ENCODE data around the gene HIP1. TPM values are rescaled to one million over a fixed set of nuclear protein-coding genes. Genes with fewer than 3 reads are reported as not detected.

The HIP1 gene
- total and polyA plus RNA-seq, 2 of the 13 experiments (the other 11 are each of a cell fraction or from before 2014, with no cell fraction given), result 4.5 to 6.2 TPM

DNA sequence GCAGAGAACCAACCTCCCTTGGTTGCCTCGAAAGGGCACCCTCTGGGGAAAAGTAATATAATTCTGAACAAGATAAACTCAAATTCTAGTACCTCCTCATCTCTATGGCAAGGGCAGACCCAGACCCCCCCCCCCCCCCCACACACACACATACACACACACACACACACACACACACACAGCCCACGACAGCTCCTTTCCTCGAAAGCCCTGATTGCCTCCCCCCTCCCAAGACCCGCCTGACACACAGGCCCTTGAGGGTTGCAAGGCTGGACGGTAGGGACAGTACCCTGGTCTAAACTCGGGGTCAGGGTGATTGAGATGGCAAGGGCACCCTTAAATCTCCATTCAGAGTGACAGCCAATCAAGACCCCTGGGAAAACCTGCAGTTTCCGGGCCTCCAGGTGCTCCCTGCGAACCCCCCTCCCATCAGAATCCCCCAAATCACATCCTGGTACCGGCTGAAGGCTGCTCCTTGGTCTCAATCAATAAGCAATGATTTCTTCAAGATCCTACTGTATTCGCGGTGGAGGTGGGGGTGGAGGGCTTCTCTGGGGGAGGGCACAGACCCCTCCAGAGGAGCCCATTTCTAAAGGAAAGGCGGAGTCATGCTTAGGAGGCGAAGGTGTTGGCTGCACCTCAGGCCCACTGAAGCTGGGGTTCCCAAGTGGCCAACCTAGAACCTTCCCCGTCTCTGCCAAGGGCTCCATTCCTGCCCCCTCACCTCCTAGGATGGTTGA is 100.7 kb downstream of the HIP1 start:
- in situ Hi-C loops (cut with HindIII; ENCODE audit: extremely low pct_ligation_motif_present, low pct_unique_long_range_greater_than_20kb) (no loop called here), intact Hi-C loops (cut with micrococcal nuclease; ENCODE audit: unreplicated experiment) (no loop called here)
- peaks cover 15% of the 10 kb centered on the region for H3K4me1 ChIP-seq (ENCODE audit: insufficient read depth, low read length)
- H3K79me2 ChIP-seq (ENCODE audit: insufficient read depth, low read length), result no peaks in the 10 kb centered on the region
- peaks cover 5% of the 10 kb centered on the region for H3K9me3 ChIP-seq (ENCODE audit: low read length)
- BruUV-seq (replicated peaks), result no TSS peak
- CTCF ChIA-PET (ENCODE audit: low intra/inter-chr PET ratio, low total read pairs), result no interaction called here
- no peaks in the 10 kb centered on the region for H3K36me3 ChIP-seq (replicated peaks in 1 of 2; ENCODE audit: control insufficient read depth in 1 of 2, insufficient read depth in 2 of 2, low read length in 2 of 2)
- 64% methylated on average over 10 of the region's 14 CpGs for WGBS (ENCODE audit: low lambda C conversion rate)
- peak overlapping the region; percentile 76 for H3K4me2 ChIP-seq (ENCODE audit: low read depth, low read length)
- no peak overlapping the region for H3K27ac ChIP-seq (ENCODE audit: extremely low read length, insufficient read depth, low read length)
- no peak overlapping the region for H2AFZ ChIP-seq (ENCODE audit: low read length)
- POLR2A ChIA-PET, result no interaction called here
- DNase-seq (ENCODE audit: low spot score), result no peak
- no peaks in the 10 kb centered on the region for H4K20me1 ChIP-seq (ENCODE audit: insufficient read depth, low read length)
- FAIRE-seq, result no peak
- TF ChIP-seq AGO2 (optimal IDR thresholded peaks at IDR 0.05; ENCODE audit: low read depth, low read length) (no peak), ZNF883 (CRISPR knock-in tag; IDR thresholded peaks at IDR 0.05; ENCODE audit: not compliant biosample characterization) (no peak), SNRNP70 (IDR thresholded peaks at IDR 0.05; ENCODE audit: low read depth, low read length) (no peak), POLR2G (IDR thresholded peaks at IDR 0.05; ENCODE audit: low read depth, low read length) (no peak), SALL1 (CRISPR knock-in tag; IDR thresholded peaks at IDR 0.05) (no peak), ZNF251 (CRISPR knock-in tag; IDR thresholded peaks at IDR 0.05) (no peak), ZNF577 (CRISPR knock-in tag; IDR thresholded peaks at IDR 0.05; ENCODE audit: borderline replicate concordance, low read depth) (no peak), ZMYM2 (CRISPR knock-in tag; IDR thresholded peaks at IDR 0.05) (no peak), ZNF598 (CRISPR knock-in tag; IDR thresholded peaks at IDR 0.05; ENCODE audit: borderline replicate concordance) (no peak), KAT7 (CRISPR knock-in tag; IDR thresholded peaks at IDR 0.05; ENCODE audit: borderline replicate concordance) (no peak), SCMH1 (CRISPR knock-in tag; IDR thresholded peaks at IDR 0.05; ENCODE audit: borderline replicate concordance) (no peak)
- TF ChIP-seq, protein P1, sequence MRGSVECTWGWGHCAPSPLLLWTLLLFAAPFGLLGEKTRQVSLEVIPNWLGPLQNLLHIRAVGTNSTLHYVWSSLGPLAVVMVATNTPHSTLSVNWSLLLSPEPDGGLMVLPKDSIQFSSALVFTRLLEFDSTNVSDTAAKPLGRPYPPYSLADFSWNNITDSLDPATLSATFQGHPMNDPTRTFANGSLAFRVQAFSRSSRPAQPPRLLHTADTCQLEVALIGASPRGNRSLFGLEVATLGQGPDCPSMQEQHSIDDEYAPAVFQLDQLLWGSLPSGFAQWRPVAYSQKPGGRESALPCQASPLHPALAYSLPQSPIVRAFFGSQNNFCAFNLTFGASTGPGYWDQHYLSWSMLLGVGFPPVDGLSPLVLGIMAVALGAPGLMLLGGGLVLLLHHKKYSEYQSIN (CRISPR knock-in tag; IDR thresholded peaks at IDR 0.05; ENCODE audit: borderline replicate concordance), result no peak
- TF ChIP-seq, protein P2, sequence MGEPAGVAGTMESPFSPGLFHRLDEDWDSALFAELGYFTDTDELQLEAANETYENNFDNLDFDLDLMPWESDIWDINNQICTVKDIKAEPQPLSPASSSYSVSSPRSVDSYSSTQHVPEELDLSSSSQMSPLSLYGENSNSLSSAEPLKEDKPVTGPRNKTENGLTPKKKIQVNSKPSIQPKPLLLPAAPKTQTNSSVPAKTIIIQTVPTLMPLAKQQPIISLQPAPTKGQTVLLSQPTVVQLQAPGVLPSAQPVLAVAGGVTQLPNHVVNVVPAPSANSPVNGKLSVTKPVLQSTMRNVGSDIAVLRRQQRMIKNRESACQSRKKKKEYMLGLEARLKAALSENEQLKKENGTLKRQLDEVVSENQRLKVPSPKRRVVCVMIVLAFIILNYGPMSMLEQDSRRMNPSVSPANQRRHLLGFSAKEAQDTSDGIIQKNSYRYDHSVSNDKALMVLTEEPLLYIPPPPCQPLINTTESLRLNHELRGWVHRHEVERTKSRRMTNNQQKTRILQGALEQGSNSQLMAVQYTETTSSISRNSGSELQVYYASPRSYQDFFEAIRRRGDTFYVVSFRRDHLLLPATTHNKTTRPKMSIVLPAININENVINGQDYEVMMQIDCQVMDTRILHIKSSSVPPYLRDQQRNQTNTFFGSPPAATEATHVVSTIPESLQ (CRISPR knock-in tag; conservative IDR thresholded peaks at IDR 0.05), result no peak
- H3K27me3 ChIP-seq (ENCODE audit: control insufficient read depth in 1 of 2, insufficient read depth in 2 of 2, low read length in 2 of 2), result no peaks in the 10 kb centered on the region
- no peak overlapping the region for H3K9ac ChIP-seq (ENCODE audit: insufficient read depth, low read depth, low read length)
- peak overlapping the region; percentile 66 to 76 (median 67); a peak in 4 of 6 replicates for H3K4me3 ChIP-seq (replicated peaks in 1 of 3; ENCODE audit: insufficient read depth in 1 of 3, low read depth in 2 of 3, low read length in 3 of 3)
- no peak for ATAC-seq

All from HepG2 (cell line).